HepG2 (cell line): ENCODE measurements around the gene DUSP12. TPM values are rescaled to one million over a fixed set of nuclear protein-coding genes. Genes with fewer than 3 reads are reported as not detected.

Experiments
- AFF4 ChIP-seq: sonication (generic); formaldehyde crosslinking; IDR thresholded peaks from 2 replicates; pipeline ENCODE4 v1.4.0; 2020; ENCODE audit warnings: missing genetic modification reagents
- CBX2 ChIP-seq, 2 experiments: fragments of 200-600 bp in 1 of 2; sonication (generic); formaldehyde crosslinking in 1 of 2; IDR thresholded peaks; 2 replicates each; pipeline versions ENCODE4 v1.7.0 to v1.8.1; 2018 to 2022; ENCODE audit warnings: low read depth in 2 of 2, low read length in 1 of 2, mild to moderate bottlenecking in 1 of 2, missing genetic modification reagents in 1 of 2
- CREM ChIP-seq, 2 experiments: sonication (generic) in 1 of 2; formaldehyde crosslinking in 1 of 2; IDR thresholded peaks; 2 replicates each; pipeline versions ENCODE4 v1.4.0 to v1.6.1; 2016 to 2020; ENCODE audit warnings: antibody characterized with exemption in 1 of 2, mild to moderate bottlenecking in 1 of 2, missing genetic modification reagents in 1 of 2
- HNF1B ChIP-seq: sonication (generic); formaldehyde crosslinking; IDR thresholded peaks from 2 replicates; pipeline ENCODE4 v1.5.1; 2020; ENCODE audit warnings: mild to moderate bottlenecking, moderate library complexity, missing genetic modification reagents
- RXRB ChIP-seq: IDR thresholded peaks from 2 replicates; pipeline ENCODE4 v1.6.1; 2016; ENCODE audit warnings: borderline replicate concordance, missing genetic modification reagents, missing compliant biosample characterization
- SNAPC2 ChIP-seq: sonication (generic); formaldehyde crosslinking; IDR thresholded peaks from 2 replicates; pipeline ENCODE4 v1.8.1; 2022; ENCODE audit warnings: mild to moderate bottlenecking, missing genetic modification reagents
- TBX2 ChIP-seq: sonication (generic); formaldehyde crosslinking; IDR thresholded peaks from 2 replicates; pipeline ENCODE4 v1.5.0; 2020; ENCODE audit warnings: missing genetic modification reagents, mild to moderate bottlenecking, borderline replicate concordance
- TEAD3 ChIP-seq: optimal IDR thresholded peaks from 2 replicates; pipeline ENCODE3; 2016; ENCODE audit warnings: borderline replicate concordance
- UBTF ChIP-seq: sonication (generic); formaldehyde crosslinking; IDR thresholded peaks from 2 replicates; pipeline ENCODE4 v1.4.0; 2020; ENCODE audit warnings: mild to moderate bottlenecking, missing genetic modification reagents
- ZFX ChIP-seq: sonication (generic); formaldehyde crosslinking; IDR thresholded peaks from 2 replicates; pipeline ENCODE4 v1.4.0; 2020; ENCODE audit warnings: mild to moderate bottlenecking, low read depth, missing genetic modification reagents, moderate library complexity
- polyA plus RNA-seq, 8 experiments: library from polyadenylated mRNA; depleted of rRNA in 3 of 8; stranded (reverse) in 7 of 8; unstranded in 1 of 8; fragments of >200 nt; fragmentation: Illumina TruSeq in 4 of 8; extraction: Trizol in 4 of 8; gene quantifications; 2 replicates each; pipeline versions ENCODE4 v1.2.1 to v1.2.3, GENCODE V29; 2011 to 2016; ENCODE audit warnings: low read depth in 4 of 8, missing spikeins in 1 of 8, mixed read lengths in 1 of 8; ENCODE audit not compliant: insufficient read depth in 1 of 8
- total RNA-seq, 5 experiments: library from RNA; depleted of rRNA; stranded (reverse); fragments of >200 nt; fragmentation: Illumina TruSeq; extraction: Trizol; gene quantifications; 2 replicates each; pipeline ENCODE4 v1.2.3, GENCODE V29; 2016; ENCODE audit warnings: low read depth in 1 of 5
- TF ChIP-seq, protein P1 (sequence below): IDR thresholded peaks from 2 replicates; pipeline ENCODE4 v1.6.1; 2018; ENCODE audit warnings: missing genetic modification reagents, mild to moderate bottlenecking, missing compliant biosample characterization
- TF ChIP-seq, protein P2 (sequence below): sonication (generic); IDR thresholded peaks from 2 replicates; pipeline ENCODE4 v1.6.1; 2016; ENCODE audit warnings: low read depth, borderline replicate concordance
- TF ChIP-seq, protein P3 (sequence below): sonication (generic); formaldehyde crosslinking; IDR thresholded peaks from 2 replicates; pipeline ENCODE4 v1.8.0; 2022; ENCODE audit warnings: missing genetic modification reagents, mild to moderate bottlenecking, borderline replicate concordance

The DUSP12 gene
- total and polyA plus RNA-seq, 2 of the 13 experiments (the other 11 are each of a cell fraction or from before 2014, with no cell fraction given): 36.7 to 37.1 TPM

DNA sequence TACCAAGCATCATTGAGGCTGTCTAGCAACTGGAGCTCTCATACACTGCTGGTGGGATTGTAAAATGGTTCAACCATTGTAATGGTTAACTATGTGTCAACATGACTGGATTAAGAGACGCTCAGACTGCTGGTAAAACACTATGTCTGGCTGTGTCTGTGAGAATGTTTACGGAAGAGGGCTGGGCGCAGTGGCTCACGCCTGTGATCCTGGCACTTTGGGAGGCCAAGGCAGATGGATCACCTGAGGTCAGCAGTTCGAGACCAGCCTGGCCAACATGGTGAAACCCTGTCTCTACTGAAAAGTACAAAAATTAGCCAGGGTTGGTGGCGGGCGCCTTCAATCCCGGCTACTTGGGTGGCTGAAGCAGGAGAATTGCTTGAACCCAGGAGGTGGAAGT lies 47.3 kb upstream of the DUSP12 start (continued):
- TF ChIP-seq, protein P1, sequence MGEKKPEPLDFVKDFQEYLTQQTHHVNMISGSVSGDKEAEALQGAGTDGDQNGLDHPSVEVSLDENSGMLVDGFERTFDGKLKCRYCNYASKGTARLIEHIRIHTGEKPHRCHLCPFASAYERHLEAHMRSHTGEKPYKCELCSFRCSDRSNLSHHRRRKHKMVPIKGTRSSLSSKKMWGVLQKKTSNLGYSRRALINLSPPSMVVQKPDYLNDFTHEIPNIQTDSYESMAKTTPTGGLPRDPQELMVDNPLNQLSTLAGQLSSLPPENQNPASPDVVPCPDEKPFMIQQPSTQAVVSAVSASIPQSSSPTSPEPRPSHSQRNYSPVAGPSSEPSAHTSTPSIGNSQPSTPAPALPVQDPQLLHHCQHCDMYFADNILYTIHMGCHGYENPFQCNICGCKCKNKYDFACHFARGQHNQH (CRISPR knock-in tag): peak; percentile 71; the same call in 1 of the 2 replicates
- TF ChIP-seq UBTF (peak; percentile 42; the same call in 1 of the 2 replicates), TEAD3 (CRISPR knock-in tag) (peak; percentile 87), SNAPC2 (peak; percentile 26; the same call in 1 of the 2 replicates), CREM (IDR thresholded peaks at IDR 0.05) (peak; percentile 45; the same call in 1 of the 2 replicates), CREM (CRISPR knock-in tag; IDR thresholded peaks at IDR 0.05) (no peak), HNF1B (CRISPR knock-in tag) (peak; percentile 98), ZFX (CRISPR knock-in tag) (peak; percentile 51; the same call in 1 of the 2 replicates), RXRB (CRISPR knock-in tag) (peak; percentile 85), AFF4 (CRISPR knock-in tag) (no peak), TBX2 (peak; percentile 81), CBX2 (IDR thresholded peaks at IDR 0.05; ENCODE audit: low read depth, low read length) (no peak), CBX2 (CRISPR knock-in tag; IDR thresholded peaks at IDR 0.05; ENCODE audit: low read depth) (0 out of 2 replicates have a peak, but pooled peaks have one; percentile 61)
- TF ChIP-seq, protein P2, sequence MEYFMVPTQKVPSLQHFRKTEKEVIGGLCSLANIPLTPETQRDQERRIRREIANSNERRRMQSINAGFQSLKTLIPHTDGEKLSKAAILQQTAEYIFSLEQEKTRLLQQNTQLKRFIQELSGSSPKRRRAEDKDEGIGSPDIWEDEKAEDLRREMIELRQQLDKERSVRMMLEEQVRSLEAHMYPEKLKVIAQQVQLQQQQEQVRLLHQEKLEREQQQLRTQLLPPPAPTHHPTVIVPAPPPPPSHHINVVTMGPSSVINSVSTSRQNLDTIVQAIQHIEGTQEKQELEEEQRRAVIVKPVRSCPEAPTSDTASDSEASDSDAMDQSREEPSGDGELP: peak; percentile 58; the same call in 1 of the 2 replicates
- TF ChIP-seq, protein P3, sequence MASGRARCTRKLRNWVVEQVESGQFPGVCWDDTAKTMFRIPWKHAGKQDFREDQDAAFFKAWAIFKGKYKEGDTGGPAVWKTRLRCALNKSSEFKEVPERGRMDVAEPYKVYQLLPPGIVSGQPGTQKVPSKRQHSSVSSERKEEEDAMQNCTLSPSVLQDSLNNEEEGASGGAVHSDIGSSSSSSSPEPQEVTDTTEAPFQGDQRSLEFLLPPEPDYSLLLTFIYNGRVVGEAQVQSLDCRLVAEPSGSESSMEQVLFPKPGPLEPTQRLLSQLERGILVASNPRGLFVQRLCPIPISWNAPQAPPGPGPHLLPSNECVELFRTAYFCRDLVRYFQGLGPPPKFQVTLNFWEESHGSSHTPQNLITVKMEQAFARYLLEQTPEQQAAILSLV (CRISPR knock-in tag): no peak
